ENCODE results near the gene CROCC2.

Gene CROCC2

GRCh38 chr2:241039416-241039815, 133.3 kb downstream of the CROCC2 start:
- no peak for DNase-seq (ENCODE audit: low read depth in 2 of 2)
- TF ChIP-seq CTCF (IDR thresholded peaks at IDR 0.05; ENCODE audit: low read depth, low read length) = no peak
- H3K4me3 ChIP-seq (replicated peaks in 1 of 2; ENCODE audit: low read depth in 2 of 2, low read length in 2 of 2) = no peak overlapping the region

- no peak for TF ChIP-seq CTCF (IDR thresholded peaks at IDR 0.05; ENCODE audit: low read depth, low read length)
- H3K4me3 ChIP-seq (replicated peaks in 1 of 2; ENCODE audit: low read depth in 2 of 2, low read length in 2 of 2) = no peak overlapping the region
- no peak for DNase-seq (ENCODE audit: low read depth in 2 of 2)
Measured at GRCh38 chr2:241040081-241040803, 134.1 kb downstream of the CROCC2 start.

GRCh38 chr2:241041589-241042158, 135.5 kb downstream of the CROCC2 start:
- no peak for TF ChIP-seq CTCF (IDR thresholded peaks at IDR 0.05; ENCODE audit: low read depth, low read length)
- no peak for DNase-seq (ENCODE audit: low read depth in 2 of 2)
- H3K4me3 ChIP-seq (replicated peaks in 1 of 2; ENCODE audit: low read depth in 2 of 2, low read length in 2 of 2) = no peak overlapping the region

Measured in cardiac fibroblast (primary cell).